ENCODE data around the gene TBC1D22A.

The TBC1D22A gene

DNA sequence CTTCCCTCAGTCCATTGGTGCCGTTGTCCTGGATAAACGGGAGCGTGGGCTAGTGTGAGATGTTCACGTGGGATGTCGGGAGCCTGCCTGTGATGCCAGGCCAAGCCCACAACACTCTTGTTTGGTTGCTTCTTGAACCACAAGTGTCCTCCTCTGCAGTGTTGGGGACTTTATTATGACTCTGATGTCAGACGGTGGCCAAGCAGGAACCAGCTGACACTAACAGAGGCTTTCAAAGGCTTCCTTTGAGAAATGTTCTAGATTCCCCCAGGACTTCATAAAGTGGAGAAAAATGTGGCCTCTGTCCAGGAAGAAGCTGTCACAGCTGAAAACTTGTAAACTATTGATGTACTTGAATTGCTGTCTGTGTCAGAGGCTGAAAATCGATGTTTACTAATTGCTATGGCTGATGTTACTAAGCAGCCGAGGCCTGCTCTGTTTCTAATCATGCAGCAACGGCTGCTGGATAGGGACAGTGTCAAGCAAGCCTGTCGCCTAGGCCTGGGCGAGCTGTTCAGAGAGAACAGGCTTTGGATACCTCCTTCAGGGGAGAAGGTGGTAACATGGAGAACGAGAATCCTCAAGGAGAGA is 131.7 kb downstream of the TBC1D22A start:
- no peak for DNase-seq

GRCh38 chr22:46894851-46895640 is 132.6 kb downstream of the TBC1D22A start:
- DNase-seq: no peak

DNA sequence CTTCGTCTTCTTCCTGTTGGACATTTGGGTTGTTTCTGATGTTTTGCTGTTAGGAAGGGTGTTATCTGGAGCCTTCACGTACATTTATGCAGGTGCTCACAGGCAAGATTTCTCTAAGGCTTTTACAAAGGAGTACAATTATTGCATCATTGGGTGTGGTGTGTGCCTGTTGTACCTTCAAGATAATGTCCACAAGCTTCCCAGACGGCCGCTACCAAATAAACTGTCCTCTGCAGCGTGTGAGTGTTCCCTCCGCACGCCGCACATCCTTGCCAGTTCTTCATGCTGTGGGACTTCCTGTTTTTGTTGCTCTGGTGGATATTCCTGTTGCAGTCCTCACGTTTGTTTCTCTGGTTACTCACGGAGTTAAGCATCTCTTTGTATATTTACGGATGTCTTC is 133.3 kb downstream of the TBC1D22A start:
- no peak for DNase-seq

DNA sequence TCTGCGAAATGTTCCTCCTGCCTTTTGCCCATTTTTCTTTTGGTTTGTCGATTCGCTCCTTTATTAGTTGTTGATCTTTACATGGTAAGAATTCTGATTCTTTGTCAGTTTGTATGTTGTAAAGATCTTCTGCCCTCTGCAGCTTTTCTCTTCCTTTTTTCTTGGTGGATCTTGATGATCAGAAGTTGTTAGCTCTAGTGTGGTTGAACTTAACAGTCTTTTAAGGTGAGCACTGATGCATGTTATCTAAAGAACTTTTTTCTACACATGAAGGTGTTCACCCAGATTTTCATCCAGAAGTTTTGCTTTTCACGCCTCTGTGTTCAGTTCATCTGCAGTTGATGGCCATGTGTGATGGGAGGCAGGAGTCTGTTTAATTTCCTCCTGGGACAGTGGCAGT is 133.7 kb downstream of the TBC1D22A start:
- no peak for DNase-seq

DNA sequence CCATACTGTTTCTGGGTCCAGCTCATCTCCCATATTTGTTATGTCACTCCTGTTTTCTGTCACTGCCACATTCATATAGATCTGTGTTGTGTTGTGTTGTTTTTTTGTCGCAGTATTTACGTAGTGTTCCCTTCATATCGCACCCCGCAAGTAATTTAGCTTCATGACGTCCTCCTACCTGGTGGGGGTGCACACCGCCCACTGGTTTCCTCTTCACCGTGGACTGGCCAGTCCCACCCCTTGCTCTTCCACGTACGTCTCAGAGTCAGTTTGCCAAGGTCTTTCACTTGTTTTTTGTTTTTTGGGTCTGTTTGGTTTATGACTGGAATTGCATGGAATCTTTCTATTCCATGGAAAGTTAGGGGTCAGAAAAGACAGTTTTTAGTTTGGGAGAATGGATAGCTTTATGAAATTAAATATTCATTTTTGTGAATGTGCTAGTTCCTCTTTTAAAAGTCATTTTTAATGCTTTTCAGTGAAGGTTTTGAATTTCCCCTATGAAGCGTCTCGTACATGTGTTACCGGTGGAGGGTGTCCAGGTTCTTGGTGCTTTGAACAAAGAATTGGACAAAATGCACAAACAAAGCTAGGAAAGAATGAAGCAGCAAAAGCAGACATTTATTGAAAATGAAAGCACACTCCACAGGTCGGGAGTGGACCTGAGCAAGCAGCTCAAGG is 134.3 kb downstream of the TBC1D22A start:
- DNase-seq: no peak

DNA sequence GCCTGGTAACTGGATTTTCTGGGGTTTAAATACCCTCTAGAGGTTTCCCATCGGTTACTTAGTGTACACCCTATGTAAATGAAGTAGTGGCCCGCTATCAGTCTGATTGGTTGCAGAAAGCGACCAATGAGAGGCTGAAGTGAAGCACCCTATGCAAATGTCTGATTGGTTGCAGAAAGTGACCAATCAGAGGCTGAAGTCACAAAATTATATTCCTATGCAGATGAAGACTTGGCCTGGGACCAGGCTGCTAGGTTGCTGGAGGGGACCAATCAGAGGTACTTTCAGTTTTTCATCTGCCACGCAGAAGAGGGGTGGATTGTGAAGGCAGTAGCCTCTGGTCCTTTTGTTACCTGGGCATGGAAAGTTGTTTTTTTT is 134.8 kb downstream of the TBC1D22A start:
- DNase-seq: no peak

DNA sequence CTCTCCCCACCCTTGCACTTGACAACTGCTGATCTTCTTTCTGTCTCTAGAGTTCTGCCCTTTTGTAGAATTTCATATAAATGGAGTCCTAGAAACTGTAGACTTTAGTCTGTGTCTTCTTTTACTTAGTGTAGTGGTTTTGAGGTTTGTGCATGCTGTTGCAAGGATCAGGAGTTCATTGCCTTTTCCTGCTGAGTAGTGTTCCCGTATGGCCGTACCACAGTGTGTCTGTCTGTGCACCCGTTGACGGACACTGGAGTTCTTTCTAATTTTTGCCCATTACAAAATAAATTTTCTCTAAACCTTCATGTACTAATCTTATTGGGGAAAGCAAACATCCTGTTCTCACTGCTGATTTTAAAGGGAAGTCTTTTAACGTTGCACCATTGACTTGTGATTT is 138.1 kb downstream of the TBC1D22A start:
- no peak for DNase-seq

DNA sequence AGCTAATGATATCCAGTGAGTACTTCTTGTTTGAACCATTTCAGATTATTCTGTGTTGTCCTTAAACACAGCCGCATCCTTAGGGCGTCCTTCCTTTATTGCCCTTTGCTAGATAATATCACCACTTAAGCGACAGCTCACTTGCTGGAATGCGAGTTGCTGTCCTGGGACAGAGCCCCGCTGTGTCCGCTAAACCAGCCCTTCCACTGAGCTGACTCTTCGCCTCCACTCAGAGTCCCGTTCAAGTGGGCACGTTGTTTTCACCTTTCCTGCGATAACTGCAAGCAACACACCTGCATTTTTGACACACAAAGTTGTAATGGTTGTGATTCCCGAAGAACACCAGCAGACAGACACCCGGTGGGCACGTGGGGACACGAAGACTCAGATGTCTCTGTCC is 140.0 kb downstream of the TBC1D22A start:
- no peak for DNase-seq

DNA sequence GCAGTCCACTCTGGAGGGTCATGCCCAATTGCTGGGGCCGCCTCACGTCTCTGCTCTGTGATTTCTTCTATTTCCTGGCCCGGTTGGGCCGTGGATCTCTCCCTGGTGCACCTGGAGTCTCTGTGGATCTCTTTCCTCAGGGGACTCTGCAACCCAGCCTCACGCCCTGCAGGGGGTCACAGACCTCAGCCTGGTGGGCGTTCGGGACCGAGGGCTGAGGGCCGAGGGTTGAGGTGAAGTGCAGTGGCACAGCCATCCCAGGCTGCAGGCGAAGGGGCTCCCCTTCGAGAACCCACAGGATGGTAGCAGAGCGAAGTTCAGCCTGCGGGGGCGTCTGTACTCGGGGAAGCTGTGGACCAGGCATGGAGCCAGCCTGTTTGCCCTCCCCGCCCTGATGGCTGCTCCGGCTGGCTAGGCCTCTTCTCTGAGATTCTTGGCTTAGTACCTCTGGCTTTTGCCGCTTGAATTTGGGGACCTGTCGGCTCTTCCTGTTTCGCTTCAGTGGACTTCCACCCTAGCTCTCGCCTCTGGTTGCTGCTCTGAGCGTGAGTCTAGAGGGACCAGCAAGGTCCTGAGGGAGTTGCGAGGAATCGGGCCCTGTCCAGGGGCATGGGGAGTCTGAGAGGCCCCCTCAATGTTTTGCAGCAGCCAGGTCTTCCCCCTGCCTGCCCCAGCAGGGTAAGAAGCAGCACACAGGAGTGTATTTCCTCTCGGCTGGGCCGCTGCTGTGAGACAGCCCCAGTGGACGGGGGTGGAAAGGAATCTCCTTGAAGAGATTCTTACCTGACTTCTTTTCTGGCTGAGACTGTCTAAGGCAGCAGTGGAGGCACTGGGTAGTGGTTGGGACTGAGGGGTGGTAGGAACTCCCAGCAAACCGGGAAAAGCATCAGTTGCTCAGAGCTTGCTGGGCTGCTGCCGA is 140.8 kb downstream of the TBC1D22A start:
- DNase-seq: no peak

- no peak for DNase-seq
Measured at GRCh38 chr22:46905415-46905814, 143.0 kb downstream of the TBC1D22A start.

GRCh38 chr22:46905834-46906233 is 143.4 kb downstream of the TBC1D22A start:
- DNase-seq: no peak

DNA sequence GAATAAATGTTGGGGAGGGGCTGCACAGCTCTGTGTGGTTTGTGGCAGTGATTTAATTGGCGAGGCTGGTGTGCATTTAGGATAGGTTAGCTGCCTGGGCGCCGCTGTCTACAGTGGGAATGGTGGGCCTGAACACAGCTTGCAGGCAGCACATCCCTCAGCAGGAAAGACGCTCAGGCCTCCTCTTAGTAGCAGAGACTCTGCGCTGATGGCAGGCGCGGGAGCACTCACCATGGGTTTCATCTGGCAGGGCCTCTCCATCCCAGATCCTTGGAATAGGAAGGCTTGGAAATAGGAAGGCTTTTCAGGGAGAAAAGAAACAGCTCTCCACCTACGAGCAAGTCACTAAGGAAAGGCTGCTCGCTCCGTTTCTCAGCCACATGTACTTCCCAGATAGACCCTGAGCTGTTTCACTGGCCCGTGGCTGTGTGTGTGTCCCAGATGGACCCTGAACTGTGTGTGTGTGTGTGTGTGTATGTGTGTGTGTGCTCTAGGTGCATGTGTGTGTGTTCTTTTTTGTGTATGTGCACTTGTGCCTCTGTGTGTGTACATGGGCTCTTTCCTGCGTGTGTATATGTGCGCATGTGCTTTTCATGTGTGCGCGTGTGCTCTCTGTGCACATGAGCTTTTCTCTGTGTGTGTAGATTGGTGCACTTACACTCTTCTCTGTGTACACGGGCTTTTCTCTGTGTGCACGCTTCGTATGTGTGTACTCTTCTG is 144.0 kb downstream of the TBC1D22A start:
- no peak for DNase-seq

DNA sequence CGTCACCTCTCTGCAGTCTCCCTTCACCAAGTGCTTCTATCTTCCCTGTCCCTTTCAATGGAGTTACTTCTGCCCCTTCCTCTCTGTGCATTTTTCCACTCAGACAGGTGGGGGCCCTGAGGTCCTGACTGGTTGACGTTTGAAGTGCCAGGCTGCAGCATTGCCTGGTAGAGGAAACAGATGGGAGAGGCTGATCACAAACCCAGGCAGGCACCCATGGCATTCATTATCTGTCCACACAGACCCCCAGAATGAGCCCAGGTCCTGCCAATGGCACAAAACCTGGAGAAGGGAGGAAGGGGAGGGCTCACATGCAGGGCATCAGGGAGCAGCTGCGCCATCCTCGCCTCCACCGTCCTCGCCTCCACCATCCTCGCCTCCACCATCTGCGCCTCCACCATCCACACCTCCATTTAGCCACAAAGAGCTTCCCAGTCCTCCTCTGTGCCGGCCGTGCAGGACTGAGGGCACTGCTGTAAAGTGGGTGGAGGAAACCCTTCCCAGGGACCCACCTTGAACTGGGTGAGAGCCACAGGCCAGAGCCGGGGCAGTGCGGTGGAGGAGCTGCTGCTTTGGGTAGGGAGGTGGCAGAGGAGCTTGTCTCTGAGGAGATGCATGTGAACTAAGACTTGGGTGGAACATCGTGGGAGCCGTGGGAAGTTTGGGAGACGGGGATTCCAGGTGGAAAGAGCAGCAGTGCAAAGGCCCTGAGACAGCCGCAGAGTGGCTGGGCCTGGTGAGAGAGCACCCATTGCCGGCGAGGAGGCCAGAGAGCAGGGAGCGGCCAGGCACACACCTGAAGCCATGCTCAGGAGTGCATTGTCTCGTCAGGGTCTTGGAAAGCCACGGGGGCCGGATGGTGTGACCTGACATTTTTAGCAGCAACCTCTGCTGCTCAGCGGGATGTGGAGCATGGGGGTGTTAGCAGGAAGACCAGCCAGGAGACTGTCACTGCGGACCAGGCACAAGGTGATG is 145.1 kb downstream of the TBC1D22A start:
- DNase-seq: no peak

DNA sequence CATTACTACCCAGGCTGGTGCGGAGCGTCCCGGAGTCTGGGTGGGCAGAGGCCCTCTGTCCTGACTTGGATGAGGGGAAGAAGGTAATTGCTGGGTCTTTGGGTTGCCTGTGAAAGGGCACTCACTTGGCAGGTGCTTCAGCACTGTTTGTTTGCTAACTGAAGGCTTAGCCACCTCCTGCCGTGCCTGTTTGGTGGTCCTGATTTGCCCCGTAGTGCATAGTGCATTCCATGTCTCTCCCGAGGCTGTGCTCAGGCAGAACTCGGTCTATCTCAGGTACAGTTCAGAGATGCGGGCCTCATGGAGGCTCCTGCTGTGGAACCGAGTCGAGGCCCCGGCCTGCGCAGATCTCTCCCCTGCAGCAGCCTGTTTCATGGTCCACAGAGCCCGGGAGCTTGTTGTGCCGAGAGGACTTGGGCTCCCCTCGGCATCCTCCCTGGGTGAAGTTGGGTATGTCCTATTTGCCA is 146.2 kb downstream of the TBC1D22A start:
- DNase-seq: no peak

DNA sequence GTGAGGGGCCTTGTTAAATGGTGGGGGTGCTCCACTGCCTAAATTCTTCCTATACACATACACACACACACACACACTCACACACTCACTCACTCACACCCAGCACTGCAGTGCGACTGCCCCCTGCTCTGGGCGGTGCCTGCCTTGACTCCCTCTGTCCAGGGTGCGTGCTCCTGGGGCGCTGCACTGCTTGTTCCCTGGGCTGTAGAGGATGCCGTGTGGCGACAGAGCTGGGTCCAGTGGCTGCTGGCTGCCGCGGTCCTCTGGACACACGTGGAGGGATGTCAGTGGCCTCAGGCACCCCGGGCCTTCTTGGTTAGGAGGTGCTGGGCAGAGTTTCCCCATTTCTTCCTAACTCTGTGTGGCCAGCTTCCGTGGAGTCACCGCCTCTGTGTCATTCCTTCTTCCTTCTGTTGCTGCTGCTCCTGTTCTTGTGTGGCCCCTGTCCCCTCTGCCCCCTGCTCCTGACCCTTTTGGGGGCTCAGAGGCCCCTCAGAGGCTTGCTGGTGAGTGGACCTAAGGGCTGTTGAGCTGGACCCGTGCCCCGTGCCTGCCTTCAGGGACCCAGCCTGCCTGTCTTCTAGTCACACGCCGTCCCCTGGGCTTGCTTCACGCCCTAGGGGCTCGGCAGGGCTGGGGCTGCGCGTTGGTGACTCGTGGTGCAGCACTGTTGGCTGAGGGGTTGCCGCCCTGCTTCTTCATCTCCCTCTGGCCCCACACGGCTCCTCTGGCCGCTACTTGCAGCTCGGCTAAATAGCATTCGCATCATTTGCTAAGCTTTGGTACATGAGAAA is 147.0 kb downstream of the TBC1D22A start:
- DNase-seq: no peak

DNA sequence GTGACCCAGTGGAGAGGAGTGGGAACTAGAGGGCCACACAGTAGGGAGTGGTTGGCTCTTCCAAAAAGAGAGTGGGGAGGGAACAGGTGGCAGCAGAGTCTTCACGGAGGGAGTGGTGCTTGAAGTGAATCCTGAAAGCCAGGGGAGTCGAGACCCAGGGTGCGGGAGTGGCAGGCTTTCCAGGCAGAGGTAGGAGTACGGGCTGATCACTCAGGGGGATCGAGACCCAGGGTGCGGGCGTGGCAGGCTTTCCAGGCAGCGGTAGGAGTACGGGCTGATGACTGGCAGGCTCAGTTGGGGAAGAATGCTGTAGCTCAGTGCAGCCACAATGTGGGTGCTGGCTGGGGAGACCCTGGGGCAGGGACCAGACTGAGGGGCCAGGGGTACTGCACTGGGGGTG is 148.2 kb downstream of the TBC1D22A start:
- DNase-seq: no peak

- DNase-seq: no peak
Measured at GRCh38 chr22:46911346-46911745, 148.9 kb downstream of the TBC1D22A start.

DNA sequence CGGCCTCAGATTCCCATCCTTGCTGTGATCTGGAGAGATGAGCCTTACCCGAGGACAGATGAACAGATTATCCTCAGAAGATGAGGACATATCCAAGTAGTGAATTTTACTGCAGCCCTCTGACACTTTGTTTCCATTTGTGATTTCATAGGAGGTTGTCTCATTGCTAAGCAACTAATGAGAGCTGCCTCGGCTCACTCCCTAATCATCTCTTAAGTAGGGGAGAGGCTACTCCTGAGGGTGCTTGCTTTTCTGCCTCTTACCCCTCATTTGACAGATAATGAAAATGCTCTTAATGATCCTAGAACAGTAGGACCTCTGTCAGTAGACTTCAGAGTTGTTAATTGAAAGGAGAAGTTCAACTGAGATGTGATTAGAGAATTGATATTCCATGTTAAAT is 150.9 kb downstream of the TBC1D22A start:
- peak; percentile 27 for DNase-seq

DNA sequence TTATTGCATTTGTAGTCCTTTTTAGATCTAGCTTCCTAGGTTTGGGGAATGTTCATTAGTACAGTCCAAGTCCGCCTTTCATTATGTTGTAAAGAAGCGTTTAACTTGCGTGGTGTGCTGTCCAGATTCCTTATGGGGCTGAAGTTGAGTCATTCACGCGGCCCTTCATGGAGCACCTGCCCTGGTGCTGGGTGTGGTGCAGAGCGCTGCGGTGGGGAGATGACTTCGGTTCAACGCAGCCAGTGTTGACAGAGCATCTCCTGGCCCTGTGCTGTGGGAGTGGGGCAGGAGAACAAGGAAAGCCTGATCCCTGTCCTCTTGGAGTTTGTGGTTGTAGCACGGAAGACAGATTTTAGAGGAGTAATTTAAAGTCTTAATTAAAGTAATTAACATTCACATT is 152.0 kb downstream of the TBC1D22A start:
- no peak for DNase-seq

All from NCI-H748 treated with DMSO at 0.1 percent for 48 hours (cell line).